NCI-H187 (cell line): ENCODE results near the gene CYBA.

ENCODE experiments used
- DNase-seq, 2 experiments: peaks; one replicate each; lab custom pipeline; 2025; lab: John Stamatoyannopoulos, UW

Gene CYBA

DNA sequence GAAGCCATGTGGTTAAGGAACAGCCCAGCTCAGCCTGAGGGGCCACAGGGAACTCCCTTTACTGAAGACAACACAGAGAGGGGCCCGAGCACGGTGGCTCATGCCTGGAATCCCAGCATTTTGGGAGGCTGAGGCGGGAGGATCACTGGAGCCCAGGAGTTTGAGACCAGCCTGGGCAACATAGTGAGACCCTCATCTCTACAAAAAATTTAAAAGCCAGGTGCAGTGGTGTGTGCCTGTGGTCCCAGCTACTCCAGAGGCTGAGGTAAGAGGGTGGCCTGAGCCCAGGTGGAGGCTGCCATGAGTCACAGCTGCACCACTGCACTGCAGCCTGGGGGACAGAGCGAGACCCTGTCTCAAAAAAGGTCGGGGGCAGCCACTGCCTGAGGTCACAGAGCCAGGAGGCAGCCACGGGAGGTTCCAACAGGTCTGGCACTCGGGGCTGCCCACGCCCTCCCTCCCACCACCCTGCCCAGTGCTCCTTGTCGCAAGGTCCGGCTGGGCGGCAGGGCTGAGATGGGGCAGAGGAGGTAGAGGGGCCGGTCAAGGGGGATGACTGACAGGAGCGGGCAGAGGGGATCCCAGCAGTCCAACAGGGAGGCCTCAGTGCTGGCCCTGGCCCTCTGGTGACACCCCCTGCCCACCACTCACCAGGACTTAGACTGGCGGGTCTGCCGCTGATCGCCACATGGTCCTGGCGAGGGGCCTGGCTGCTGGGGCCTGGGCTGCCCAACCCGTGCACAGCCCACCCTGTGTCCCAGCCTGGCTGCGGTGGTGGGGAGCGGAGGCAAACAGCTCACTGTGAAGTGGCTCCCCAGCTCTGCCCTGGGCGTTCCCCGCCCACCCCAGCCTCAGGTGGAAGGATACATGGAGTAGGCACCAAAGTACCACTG is 3.4 kb downstream of the CYBA start:
- no peak for DNase-seq

DNA sequence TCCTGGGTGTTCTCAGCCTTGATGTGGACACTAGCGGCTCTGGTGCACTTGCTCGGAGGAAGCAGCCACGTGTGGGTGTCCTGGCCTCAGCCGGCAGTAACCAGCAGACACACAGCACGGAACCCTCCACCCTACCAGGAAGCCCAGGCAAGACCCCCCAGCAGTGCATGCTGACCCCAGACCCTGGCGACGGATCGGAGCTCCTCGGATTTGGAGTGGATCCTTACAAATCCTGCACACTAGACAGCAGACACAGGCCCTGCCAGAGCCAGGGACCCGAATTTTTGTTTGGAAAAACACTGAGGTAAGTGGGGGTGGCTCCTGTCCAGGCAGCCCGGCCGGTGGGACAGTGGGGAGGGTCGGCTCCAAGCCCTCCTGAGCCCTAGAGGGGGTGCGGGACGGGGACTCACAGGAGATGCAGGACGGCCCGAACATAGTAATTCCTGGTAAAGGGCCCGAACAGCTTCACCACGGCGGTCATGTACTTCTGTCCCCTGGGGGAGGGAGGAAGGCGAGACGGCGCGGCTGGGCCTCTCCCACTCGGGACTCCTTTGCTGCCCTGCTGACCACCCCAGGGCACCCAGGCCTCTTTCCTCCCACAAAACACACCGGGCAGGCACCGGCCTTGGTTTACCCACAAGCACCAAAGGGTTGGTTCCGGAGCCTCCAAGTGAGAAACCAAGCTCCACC is 4.4 kb downstream of the CYBA start:
- DNase-seq = no peak

DNA sequence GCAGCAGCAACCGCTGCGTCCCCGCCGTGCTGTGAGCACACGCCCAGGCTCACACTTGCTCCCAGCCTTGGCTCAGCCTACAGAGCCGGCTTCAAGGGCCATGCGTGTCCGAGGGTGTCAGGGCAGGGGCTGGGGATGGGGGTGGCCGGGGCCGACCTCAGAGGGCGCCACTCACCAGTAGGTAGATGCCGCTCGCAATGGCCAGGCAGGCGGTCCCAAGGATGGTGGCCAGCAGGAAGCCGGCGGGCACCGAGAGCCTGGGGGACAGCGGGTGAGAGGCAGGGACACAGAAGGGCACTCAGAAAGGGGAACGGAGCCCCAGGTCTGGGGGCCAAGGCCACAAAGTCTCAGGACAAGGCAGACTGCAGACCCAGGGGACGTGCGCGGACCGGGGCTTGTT is 4.9 kb downstream of the CYBA start:
- DNase-seq = no peak

DNA sequence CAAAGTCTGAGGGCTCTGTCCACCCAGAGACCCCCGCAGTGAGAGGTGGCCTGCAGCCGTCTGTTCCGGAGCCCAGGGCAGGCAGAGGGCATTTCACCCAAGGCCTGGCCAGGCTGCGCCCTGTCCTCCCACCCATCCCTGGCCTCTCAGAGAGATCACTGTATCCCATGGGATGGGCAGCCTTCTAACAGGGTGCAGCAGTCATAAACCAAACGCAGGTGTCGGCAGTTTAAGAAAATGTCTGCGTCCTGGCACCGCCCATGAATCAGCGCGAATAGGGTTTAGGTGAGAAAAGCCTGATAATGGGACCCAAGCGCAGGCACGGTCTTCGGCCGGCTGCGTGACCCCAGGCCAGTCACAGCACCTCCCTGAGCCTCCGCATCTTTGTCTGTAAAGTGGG is 5.4 kb downstream of the CYBA start:
- DNase-seq = no peak

DNA sequence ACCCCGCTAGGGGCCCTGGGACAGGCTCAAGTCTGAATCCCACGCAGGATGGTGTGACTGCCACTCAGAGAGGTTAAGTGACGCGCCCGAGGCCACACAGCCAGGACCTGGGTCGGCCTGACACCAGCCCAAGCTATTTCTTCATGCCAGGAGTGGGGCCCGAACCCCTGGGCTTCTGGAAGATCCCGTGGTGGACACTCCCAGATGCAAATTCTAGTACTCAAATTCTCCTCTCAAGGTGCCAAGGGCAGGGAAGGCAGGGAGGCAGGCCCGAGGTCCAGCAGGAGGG is 7.3 kb downstream of the CYBA start:
- DNase-seq = no peak

DNA sequence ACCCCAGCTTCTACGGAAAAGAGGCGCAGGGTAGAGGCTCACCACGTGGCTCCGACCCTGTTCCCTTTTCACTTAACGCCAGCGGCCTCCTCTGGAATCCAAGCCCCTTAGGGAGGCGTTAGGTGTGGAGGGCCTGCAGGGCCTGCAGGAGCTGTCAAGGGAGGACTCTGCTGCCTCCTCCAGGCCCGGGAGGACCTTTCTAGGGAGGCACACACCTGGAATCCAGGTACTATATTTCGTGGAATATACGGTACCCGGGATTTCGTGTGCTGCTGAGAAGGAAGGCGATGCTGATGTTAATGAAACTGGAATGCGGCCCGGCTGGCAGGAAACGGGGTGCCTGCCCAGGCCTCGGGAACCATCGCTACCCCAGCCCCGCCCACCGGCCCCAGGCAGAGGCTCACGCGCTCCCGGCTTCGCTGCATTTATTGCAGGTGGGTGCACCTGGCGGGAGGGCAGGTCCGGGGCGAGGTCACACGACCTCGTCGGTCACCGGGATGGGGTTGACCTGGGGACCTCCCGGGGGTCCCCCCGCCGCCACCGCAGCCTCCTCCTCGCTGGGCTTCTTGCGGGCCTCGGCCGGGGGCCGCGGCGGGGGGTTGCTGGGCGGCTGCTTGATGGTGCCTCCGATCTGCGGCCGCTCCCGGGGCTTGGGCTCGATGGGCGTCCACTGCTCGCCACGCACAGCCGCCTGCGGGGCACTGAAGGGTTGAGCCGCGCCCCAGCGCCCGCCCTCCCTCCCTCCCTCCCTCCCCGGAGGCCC is 7.8 kb downstream of the CYBA start:
- no peak for DNase-seq

DNA sequence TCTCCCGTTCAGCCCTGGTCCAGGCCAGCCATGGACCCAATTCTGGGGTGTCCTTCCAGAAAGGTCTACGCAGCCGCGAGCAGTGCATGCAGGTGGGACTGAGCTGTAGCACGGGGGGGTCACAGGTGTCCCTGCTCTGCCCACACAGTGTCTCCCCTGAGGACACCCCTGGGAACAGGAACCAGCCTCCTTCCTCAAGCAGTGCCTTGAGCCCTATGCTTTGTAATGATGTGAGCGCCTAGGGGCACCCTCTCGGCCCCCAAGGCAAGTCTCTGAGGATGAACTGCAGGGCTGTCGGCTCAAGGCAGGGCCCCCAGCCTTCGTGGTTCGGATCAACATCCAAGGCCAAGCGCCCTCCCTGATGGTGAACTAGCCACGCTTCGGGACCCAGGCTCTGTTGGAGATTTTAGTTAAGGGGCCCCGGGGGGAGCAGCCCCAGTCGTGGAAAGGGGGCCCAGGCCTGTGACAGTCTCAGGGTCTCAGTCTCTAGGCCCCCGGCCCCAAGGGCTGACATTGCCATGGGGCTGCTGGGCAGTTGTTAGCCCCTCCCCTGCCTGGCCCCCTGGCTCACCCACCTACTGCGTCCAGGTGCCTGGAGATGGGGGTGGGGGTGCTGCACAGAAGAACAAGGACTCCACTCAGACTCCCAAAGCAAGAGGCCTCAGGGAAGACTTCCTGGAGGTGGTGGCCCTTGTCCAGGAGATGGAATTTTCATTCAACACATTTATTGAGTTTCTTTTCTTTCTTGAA is 10.2 kb downstream of the CYBA start:
- DNase-seq = no peak

DNA sequence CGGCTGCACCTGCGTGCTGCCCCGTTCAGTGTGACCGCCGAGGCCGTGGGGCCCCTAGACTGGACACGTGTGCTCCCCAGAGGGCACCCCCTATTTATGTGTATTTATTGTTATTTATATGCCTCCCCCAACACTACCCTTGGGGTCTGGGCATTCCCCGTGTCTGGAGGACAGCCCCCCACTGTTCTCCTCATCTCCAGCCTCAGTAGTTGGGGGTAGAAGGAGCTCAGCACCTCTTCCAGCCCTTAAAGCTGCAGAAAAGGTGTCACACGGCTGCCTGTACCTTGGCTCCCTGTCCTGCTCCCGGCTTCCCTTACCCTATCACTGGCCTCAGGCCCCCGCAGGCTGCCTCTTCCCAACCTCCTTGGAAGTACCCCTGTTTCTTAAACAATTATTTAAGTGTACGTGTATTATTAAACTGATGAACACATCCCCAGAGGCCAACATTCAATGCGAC is 10.8 kb downstream of the CYBA start:
- no peak for DNase-seq

DNA sequence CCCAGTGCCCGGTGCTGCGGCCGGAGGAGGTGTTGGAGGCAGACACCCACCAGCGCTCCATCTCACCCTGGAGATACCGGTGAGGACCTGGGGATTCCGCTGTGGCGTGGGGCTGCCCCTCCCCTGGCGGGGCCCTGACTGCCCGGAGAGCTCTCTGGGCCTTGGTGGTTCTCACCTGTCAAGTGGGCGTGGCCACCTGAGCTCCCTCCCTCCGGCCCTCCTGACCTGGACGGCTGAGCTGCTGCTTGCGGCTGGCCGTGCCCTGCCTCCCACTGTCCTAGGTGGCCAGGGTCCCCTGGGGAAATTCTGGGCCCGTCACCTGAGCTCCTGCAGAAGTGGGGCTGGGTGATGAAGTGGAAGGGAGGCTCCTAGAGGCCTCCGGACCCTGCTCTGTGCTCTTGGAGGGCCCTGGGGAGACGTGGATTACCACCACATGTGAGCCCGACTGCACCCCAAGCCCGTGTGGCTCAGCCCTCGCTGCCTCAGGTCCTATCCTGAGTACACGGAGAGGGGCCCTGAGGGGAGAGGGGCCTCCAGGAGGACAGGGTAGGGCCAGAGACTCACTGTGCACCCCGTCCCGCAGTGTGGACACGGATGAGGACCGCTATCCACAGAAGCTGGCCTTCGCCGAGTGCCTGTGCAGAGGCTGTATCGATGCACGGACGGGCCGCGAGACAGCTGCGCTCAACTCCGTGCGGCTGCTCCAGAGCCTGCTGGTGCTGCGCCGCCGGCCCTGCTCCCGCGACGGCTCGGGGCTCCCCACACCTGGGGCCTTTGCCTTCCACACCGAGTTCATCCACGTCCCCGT is 11.4 kb downstream of the CYBA start:
- peak; percentile 9 to 49 for DNase-seq

DNA sequence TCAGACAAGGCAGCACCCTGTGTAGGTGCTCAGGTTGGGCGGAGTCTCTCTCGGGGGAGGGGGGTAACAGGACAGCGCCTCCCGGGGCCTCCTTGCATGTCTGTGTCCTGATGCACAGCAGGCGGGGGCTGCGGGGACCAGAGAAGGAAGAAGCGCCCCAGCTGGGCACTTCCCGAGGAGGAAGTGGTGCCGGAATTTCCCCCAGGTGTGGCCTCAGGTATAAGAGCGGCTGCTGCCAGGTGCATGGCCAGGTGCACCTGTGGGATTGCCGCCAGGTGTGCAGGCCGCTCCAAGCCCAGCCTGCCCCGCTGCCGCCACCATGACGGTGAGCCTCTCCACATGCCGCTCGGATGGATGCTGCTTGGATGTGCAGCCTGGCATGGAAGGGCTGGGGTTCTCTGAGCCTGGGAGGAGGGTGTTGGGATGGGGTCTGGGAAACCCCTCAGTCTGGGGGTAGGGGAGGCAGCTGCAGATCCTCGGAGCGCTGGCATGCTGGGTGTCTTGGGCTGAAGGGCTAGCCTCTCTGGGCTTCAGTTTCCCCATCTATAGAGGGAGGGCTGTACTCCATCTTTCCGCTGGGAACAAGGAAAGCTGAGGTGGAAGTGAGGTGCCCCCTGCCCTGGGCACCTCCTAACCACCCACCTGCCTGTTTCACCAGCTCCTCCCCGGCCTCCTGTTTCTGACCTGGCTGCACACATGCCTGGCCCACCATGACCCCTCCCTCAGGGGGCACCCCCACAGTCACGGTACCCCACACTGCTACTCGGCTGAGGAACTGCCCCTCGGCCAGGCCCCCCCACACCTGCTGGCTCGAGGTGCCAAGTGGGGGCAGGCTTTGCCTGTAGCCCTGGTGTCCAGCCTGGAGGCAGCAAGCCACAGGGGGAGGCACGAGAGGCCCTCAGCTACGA is 12.3 kb downstream of the CYBA start, which contains the start of gene IL17C:
TSS of gene IL17C (plus strand) at position 250 of the 908 bp plus-strand sequence. CDS start at position 320, 70 bp downstream.
- DNase-seq = peak; percentile 48 to 67

DNA sequence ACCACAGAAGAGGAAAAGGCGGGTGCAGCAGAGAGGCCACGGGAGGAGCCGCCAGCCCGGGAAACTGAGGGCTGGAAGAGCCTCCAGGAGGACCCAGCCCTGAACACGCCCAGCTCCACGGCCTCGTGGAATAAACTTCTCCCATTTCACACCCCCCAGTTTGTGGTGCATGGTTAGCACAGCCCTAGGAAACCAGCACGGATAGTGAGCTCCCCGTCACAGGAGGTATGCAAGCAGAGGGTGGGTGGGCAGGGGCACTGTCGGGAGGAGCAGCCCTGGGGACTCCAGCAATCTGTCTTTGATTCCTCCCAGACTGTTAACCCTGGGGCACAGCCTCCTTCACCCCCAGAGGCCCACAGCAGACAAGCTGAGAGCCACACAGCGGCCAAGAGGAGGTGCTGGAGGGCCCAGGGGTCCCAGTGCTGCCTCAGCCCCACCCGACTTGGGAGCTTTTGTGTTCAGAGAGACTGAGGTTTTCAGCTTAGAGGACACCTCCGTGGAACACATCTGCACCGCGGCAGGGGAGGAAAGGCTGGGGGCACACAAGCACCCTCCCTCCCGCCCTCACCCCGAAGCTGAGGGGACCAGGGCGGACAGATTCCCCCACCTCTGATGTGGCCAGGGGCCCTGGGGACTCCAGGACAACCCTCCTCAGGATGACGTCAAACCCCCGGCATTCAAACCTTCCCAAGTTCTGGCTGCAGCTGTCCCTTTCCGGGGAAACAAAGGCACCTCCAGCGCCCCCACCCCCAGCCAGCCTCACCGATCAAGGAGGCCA is 14.2 kb downstream of the CYBA start:
- no peak for DNase-seq

DNA sequence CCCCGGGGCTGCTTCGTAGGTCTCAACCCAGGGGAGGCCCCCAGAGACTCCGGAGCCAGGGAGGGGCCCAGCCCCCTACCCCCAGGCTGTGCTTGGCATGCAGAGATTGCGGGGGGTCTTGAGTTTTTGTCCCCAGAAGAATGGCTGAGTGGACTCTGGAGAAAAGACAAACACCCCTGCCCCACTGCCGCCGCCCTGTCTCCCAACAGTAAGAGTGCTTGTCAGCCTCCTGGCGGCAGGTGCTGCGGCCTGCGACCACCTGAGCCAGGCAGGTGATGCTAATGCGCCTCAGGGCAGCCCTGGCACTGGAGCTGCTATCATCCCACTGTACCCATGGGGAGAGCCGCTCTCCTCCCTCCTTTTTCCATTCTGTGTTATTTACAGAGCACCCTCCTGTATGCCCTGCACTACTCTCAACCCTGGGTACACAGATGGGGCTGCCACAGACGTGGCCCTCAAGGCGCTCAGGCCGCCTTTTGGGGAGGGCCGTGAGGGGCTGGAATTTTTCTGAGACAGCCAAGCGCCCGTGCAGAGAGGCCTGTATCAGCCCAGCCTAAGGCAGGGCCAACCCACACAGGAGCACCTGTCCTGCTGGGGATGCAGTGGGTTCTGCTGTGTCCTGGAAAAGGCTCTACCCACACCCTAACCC is 15.1 kb downstream of the CYBA start:
- no peak for DNase-seq

DNA sequence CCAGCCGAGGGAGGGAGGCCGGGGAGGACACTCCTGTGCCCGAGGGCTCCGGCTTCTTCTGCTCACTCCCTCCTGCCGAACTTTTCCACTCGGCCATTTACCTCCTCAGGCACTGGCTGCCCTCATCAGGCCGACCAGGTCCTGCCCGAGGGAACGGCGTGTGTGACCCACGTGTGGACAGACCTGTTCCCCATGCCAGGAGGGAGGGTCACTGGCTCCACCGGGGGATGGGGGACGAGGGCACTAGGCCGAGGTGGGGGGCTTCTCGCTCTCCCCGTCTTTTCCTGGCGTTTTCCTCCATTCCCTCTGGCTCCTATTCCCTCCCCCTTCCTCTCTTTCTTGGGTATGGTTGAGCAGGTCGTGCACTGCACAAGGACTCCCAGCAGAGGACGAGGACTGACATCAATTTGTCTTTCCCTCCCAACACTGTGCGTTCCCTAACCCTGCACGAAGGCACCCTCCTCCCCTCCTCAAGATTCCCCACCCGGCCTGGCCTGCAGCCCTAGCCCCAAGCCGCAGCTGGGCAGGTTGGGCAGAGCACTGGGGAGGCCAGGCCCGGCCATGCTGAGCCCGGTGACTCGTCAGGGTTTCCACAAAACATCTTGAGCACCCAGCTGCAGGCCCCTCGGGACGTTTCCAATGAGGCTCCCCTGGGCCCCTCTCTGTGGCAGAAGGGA is 15.7 kb downstream of the CYBA start:
- no peak for DNase-seq

DNA sequence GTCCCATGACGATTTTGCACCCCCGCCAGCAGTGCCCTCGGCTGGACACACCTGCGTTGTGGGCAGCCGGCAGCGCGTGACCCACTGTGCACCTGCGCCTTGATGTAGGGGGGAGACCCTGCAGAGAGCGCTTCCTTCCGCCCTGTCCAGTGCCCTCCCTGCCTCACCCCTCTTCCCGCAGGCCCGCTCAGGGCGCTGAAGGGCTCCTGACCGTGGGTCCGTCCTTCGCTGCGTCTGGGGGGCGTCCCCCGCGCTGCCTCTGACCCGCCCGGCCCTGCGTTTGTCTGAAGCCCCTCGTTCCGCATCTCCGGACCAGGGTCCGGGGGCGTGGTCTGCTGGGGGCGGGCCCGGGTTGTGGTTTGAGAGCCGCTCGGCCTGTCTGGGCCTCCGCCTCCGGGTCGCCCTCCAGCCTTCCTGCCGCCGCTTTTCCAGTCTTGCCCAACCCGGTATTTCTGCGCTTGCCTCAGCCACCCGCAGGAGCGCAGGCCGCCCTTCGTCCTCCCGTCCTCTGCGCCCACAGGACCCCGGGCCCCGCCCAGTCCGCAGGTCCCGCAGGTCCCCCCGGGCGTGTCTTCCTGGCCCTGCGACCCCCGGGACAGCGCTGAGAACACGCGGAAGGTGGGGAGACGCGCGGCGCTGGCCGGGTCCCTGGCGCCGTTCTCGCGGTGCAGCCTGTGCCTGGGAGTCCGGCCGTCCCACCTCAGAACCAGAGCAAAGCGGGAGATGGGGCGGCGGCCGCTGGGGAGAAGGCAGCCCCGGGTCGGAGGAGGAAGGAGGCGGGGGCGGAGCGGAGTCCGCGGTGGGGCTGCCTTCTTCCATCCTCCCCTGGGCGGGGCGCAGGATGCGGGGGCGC is 16.5 kb downstream of the CYBA start:
- DNase-seq = no peak

DNA sequence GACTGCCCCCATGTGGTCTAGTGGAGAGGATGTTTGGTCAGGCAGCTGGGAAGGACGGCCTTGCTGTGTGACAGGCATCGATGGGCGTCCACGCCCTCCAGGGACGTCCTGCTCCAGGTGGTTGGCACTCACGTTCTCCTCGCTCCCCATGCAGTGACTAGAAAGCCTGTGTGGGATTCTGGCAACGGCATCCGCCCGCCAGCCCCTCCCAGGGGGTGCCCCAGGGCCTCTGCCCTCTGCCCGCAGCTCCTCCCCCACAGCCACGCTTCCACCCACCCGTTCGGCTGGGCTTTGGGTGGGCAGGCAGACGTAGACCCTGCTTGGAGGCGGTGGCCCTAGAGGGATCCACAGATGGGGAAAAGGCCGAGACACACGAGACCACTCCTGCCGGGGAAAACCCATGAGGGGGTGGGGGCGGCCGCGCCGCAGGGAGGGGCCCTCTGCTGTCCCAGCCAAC is 17.1 kb downstream of the CYBA start:
- no peak for DNase-seq

DNA sequence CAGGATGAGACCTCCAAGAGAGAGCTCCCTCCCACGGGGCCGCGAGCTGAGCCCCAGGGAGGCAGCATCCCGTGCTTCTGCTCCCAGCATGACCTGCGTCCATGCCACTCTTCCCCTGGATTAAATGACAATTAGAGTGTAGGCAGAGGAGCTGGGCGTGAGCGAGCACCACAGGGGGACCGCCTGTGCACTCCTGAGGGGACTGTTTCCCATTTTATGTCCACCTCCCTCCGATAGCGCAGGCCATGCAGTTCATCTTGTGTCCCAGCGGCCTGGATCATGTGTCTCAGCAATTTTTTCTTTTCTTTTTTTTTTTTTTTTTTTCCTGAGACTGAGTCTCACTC is 18.3 kb downstream of the CYBA start:
- no peak for DNase-seq

DNA sequence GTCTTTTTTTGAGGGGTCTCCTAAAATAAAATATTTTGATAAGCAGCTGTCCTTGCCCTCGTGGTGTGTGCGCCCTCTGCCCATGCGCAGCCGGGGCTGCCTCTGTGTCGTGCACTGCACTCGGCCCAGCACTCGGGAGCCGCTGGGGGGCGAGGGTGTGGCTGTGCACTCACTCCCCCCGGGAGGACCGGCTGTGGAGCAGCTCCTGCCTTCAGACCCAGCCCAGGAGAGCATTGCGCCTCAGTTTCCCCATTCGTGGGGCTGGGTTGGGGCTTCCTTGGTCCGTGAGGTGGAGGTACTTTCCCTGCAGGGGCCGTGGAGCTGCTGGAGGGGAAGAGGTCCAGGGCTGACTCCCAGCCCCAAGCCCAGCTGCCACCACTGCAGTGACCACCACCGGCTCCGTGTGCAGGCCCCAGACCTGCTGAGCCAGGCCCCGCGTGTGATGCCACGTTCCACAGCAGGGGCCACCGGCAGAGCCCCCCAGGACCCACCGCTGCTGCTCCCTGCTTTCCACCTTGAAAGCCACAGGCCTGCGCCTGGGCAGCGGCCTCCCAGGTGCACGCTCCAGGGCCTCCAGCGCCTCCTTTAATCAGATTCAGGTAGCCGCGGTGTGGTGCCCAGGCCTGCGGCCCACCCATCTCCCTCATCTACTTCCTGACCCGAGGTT is 18.8 kb downstream of the CYBA start:
- no peak for DNase-seq
